DOHH2 (cell line): ENCODE results near the gene PPIL1.

Experiments used
- EZH2phosphoT487 ChIP-seq: fragments of 200-600 bp; sonication (generic); IDR thresholded peaks from 2 replicates; pipeline ENCODE4 v1.6.1; 2017; ENCODE audit warnings: borderline replicate concordance, mild to moderate bottlenecking, antibody characterized with exemption, low read length, moderate library complexity, mixed read lengths
- TF ChIP-seq, protein P1 (sequence below): fragments of 200-600 bp; sonication (generic); IDR thresholded peaks from one replicate; pipeline ENCODE4 v1.5.1; 2014; ENCODE audit warnings: antibody characterized with exemption, mild to moderate bottlenecking, low read depth, low read length; ENCODE audit not compliant: poor library complexity, severe bottlenecking

DNA sequence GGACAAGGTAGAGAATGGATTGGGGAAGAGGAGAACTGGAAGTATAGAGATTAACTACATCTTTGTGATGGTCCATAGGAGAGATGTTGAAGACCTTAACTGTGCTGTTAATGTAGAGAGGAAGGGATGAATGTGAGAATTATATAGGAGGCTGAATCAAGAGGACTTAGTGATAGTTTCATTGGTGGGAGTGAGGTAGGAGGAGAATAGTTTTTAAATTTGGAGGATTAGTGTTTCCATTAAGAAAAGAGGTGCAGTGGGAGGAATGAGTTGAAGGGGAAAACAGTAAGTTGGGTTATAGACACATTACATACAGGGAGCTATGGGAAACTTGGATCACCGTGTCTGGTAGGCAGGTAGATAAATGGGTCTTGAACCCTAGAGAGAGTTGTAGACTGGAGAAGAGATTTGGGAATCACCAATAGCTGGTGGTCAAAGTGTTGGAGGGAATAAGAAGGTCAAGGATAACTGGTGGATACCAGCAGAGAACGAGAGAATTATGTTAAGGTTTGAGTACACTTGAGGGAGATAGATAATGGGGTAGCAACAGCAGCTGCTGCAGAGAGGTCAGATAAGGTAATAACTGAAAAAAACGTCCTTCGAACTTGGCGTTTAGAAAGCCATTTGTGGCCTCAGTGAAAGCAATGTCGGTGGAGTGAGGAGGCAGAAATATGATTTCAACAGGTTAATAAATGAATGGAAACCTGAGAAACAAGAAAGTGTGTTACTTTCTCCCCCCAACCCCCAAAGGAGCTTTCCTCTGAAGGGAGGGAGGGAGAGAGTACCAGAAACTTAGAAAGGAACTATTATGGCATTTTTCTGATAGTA is 14.3 kb upstream of the PPIL1 start:
- TF ChIP-seq, protein P1, sequence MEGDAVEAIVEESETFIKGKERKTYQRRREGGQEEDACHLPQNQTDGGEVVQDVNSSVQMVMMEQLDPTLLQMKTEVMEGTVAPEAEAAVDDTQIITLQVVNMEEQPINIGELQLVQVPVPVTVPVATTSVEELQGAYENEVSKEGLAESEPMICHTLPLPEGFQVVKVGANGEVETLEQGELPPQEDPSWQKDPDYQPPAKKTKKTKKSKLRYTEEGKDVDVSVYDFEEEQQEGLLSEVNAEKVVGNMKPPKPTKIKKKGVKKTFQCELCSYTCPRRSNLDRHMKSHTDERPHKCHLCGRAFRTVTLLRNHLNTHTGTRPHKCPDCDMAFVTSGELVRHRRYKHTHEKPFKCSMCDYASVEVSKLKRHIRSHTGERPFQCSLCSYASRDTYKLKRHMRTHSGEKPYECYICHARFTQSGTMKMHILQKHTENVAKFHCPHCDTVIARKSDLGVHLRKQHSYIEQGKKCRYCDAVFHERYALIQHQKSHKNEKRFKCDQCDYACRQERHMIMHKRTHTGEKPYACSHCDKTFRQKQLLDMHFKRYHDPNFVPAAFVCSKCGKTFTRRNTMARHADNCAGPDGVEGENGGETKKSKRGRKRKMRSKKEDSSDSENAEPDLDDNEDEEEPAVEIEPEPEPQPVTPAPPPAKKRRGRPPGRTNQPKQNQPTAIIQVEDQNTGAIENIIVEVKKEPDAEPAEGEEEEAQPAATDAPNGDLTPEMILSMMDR, result no peak
- TF ChIP-seq EZH2phosphoT487, result no peak
